HCT116 (cell line): ENCODE results near the gene TBX2. TPM values are rescaled to one million over a fixed set of nuclear protein-coding genes. Genes with fewer than 3 reads are reported as not detected.

Experiments used
- ATAC-seq: fragments of 200-7000 bp; cut with Tn5 transposase; 2 replicates; pipeline ENCODE4 v1.9.1; 2020; ENCODE audit warnings: mild to moderate bottlenecking, moderate library complexity
- BruUV-seq: library from RNA; stranded (reverse); fragments of 400-500 nt; replicated peaks from 2 replicates; lab custom pipeline; 2021; lab: Mats Ljungman, UMichigan
- CTCF ChIA-PET: fragments of 300-600 bp; sonication (Branson Sonifier 250); formaldehyde crosslinking; loops from one replicate; lab custom pipeline; 2021; ENCODE audit warnings: antibody characterized with exemption; lab: Charles Lee
- POLR2A ChIA-PET: fragments of 300-600, 350-600 bp; sonication (Branson Sonifier 250); formaldehyde crosslinking; loops from one replicate; lab custom pipeline; 2021; ENCODE audit warnings: antibody characterized with exemption; lab: Charles Lee
- RAD21 ChIA-PET, 2 experiments: fragments of 300-600 bp; sonication (Branson Sonifier 250); formaldehyde crosslinking; loops; one replicate each; lab custom pipeline; 2023; ENCODE audit warnings: low total read pairs in 2 of 2; ENCODE audit not compliant: uncharacterized antibody in 2 of 2, unreplicated experiment in 2 of 2, low non-redundant PET in 1 of 2; lab: Charles Lee
- DNase-seq: peaks from one replicate; pipeline ENCODE4 v3.0.0-alpha.2; 2010; ENCODE audit warnings: low read depth, low spot score
- H2AFZ ChIP-seq: fragments of 200-600 bp; shearing (Covaris generic), sonication (generic); 2 replicates; pipeline ENCODE4 v1.6.1; 2017; ENCODE audit warnings: low read depth, mixed run types, mixed read lengths, antibody characterized with exemption, low read length; ENCODE audit not compliant: poor library complexity, severe bottlenecking
- H3K27ac ChIP-seq: 2 replicates; pipeline ENCODE4 v1.5.1; 2012; ENCODE audit warnings: low read depth, low read length
- H3K27me3 ChIP-seq: fragments of 200-600 bp; sonication (generic); 2 replicates; pipeline ENCODE4 v1.6.1; 2016; ENCODE audit warnings: mixed run types, low read length, mixed read lengths; ENCODE audit not compliant: insufficient read depth
- H3K36me3 ChIP-seq, 2 experiments: fragments of 200-500 bp in 1 of 2; fragments of 200-600 bp in 1 of 2; sonication (Bioruptor generic) in 1 of 2; sonication (generic) in 1 of 2; 2 replicates each; pipeline versions ENCODE4 v1.5.1 to v1.6.1; 2014 to 2016; ENCODE audit warnings: low read length in 2 of 2, inconsistent platforms in 1 of 2, mixed read lengths in 1 of 2, mixed run types in 1 of 2; ENCODE audit not compliant: insufficient read depth in 2 of 2, control insufficient read depth in 1 of 2
- H3K4me1 ChIP-seq, 2 experiments: fragments of 200-600 bp in 1 of 2; sonication (generic) in 1 of 2; 2 replicates each; pipeline versions ENCODE4 v1.5.1 to v1.6.1; 2012 to 2017; ENCODE audit warnings: low read length in 2 of 2, inconsistent platforms in 1 of 2, mild to moderate bottlenecking in 1 of 2, mixed read lengths in 1 of 2, mixed run types in 1 of 2, moderate library complexity in 1 of 2; ENCODE audit not compliant: insufficient read depth in 2 of 2, control insufficient read depth in 1 of 2
- H3K4me2 ChIP-seq: fragments of 200-600 bp; sonication (generic); 2 replicates; pipeline ENCODE4 v1.6.1; 2017; ENCODE audit warnings: mixed run types, low read length, mixed read lengths
- H3K4me3 ChIP-seq, 2 experiments: fragments of 200-600 bp in 1 of 2; sonication (generic) in 1 of 2; replicated peaks in 1 of 2; 2 replicates each; pipeline ENCODE4 v1.5.1; 2011 to 2016; ENCODE audit warnings: low read length in 2 of 2, control low read depth in 1 of 2, low read depth in 1 of 2, mild to moderate bottlenecking in 1 of 2, mixed read lengths in 1 of 2, mixed run types in 1 of 2
- H3K79me2 ChIP-seq: fragments of 200-600 bp; sonication (generic); 2 replicates; pipeline ENCODE4 v1.6.1; 2017; ENCODE audit warnings: mild to moderate bottlenecking, mixed run types, low read length, moderate library complexity, mixed read lengths; ENCODE audit not compliant: insufficient read depth
- H3K9ac ChIP-seq: fragments of 200-600 bp; sonication (generic); 2 replicates; pipeline ENCODE4 v1.6.1; 2016; ENCODE audit warnings: low read length, mixed read lengths
- H3K9me2 ChIP-seq: fragments of 200-600 bp; sonication (generic), shearing (Covaris generic); 2 replicates; pipeline ENCODE4 v1.6.1; 2017; ENCODE audit warnings: mixed run types, mild to moderate bottlenecking, moderate library complexity; ENCODE audit not compliant: insufficient read depth
- H3K9me3 ChIP-seq, 2 experiments: fragments of 200-500 bp in 1 of 2; fragments of 200-600 bp in 1 of 2; sonication (Bioruptor generic) in 1 of 2; sonication (generic) in 1 of 2; 2 replicates each; pipeline ENCODE4 v1.6.1; 2014 to 2017; ENCODE audit warnings: low read length in 2 of 2, mixed read lengths in 2 of 2, inconsistent platforms in 1 of 2, low read depth in 1 of 2, mild to moderate bottlenecking in 1 of 2, mixed run types in 1 of 2, moderate library complexity in 1 of 2; ENCODE audit not compliant: control insufficient read depth in 1 of 2, insufficient read depth in 1 of 2
- H4K20me1 ChIP-seq: fragments of 200-600 bp; sonication (generic), shearing (Covaris generic); 2 replicates; pipeline ENCODE4 v1.6.1; 2017; ENCODE audit warnings: mixed run types, mild to moderate bottlenecking, moderate library complexity; ENCODE audit not compliant: insufficient read depth
- CBX3 ChIP-seq: IDR thresholded peaks from 2 replicates; pipeline ENCODE4 v1.6.1; 2012; ENCODE audit warnings: low read depth
- CEBPB ChIP-seq: IDR thresholded peaks from 2 replicates; pipeline ENCODE4 v1.6.1; 2012; ENCODE audit warnings: low read depth
- CTCF ChIP-seq, 3 experiments: fragments of 200-600 bp in 1 of 3; sonication (generic) in 1 of 3; IDR thresholded peaks in 2 of 3; conservative IDR thresholded peaks in 1 of 3; 2 replicates each; pipeline ENCODE4 v1.5.1; 2012 to 2017; ENCODE audit warnings: low read depth in 2 of 3, low read length in 2 of 3, antibody characterized with exemption in 1 of 3, borderline replicate concordance in 1 of 3, control low read depth in 1 of 3, mild to moderate bottlenecking in 1 of 3, mixed read lengths in 1 of 3, mixed run types in 1 of 3, moderate library complexity in 1 of 3; ENCODE audit not compliant: insufficient read depth in 1 of 3
- EGR1 ChIP-seq: IDR thresholded peaks from 2 replicates; pipeline ENCODE4 v1.6.1; 2012; ENCODE audit warnings: low read depth
- ELF1 ChIP-seq: IDR thresholded peaks from 2 replicates; pipeline ENCODE4 v1.6.1; 2012; ENCODE audit warnings: low read depth, borderline replicate concordance
- EZH2 ChIP-seq: fragments of 200-600 bp; sonication (generic); IDR thresholded peaks from 2 replicates; pipeline ENCODE4 v1.6.1; 2017; ENCODE audit warnings: antibody characterized with exemption, mixed run types
- FOSL1 ChIP-seq: IDR thresholded peaks from 2 replicates; pipeline ENCODE4 v1.6.1; 2012; ENCODE audit warnings: low read depth
- JUND ChIP-seq: IDR thresholded peaks from 2 replicates; pipeline ENCODE4 v1.6.1; 2012
- MAX ChIP-seq: IDR thresholded peaks from 2 replicates; pipeline ENCODE4 v1.6.1; 2012
- RAD21 ChIP-seq: IDR thresholded peaks from 2 replicates; pipeline ENCODE4 v1.6.1; 2012; ENCODE audit warnings: low read depth, mild to moderate bottlenecking
- SIN3A ChIP-seq: IDR thresholded peaks from 2 replicates; pipeline ENCODE4 v1.6.1; 2012; ENCODE audit warnings: low read depth
- SP1 ChIP-seq: IDR thresholded peaks from 2 replicates; pipeline ENCODE4 v1.6.1; 2012; ENCODE audit warnings: low read depth
- SRF ChIP-seq: IDR thresholded peaks from 2 replicates; pipeline ENCODE4 v1.6.1; 2012; ENCODE audit warnings: low read depth
- TCF7L2 ChIP-seq: IDR thresholded peaks from 2 replicates; pipeline ENCODE4 v1.7.0; 2011; ENCODE audit warnings: borderline replicate concordance, inconsistent platforms; ENCODE audit not compliant: insufficient read depth, insufficient read length; ENCODE audit errors: extremely low read depth
- YY1 ChIP-seq: IDR thresholded peaks from 2 replicates; pipeline ENCODE4 v1.6.1; 2011; ENCODE audit warnings: low read length, low read depth, moderate library complexity, mild to moderate bottlenecking; ENCODE audit not compliant: insufficient replicate concordance; ENCODE audit errors: extremely low read depth
- ZFX ChIP-seq: fragments of 450-650 bp; IDR thresholded peaks from 2 replicates; pipeline ENCODE4 v1.6.1; 2017
- ZNF274 ChIP-seq: fragments of 200-500 bp; sonication (Bioruptor generic); IDR thresholded peaks from 2 replicates; pipeline ENCODE4 v1.6.1; 2014; ENCODE audit warnings: mild to moderate bottlenecking, low read depth, low read length, inconsistent platforms
- intact Hi-C: fragments of 100-400 bp; cut with micrococcal nuclease; formaldehyde crosslinking; loops from 2 replicates; pipeline ENCODE4 v1.10.0; 2022
- total RNA-seq: library from RNA; stranded (reverse); gene quantifications from one replicate; pipeline ENCODE4 v1.2.1, GENCODE V29; 2021; ENCODE audit not compliant: unreplicated experiment
- TF ChIP-seq, protein P1 (sequence below): IDR thresholded peaks from 2 replicates; pipeline ENCODE4 v1.6.1; 2012
- TF ChIP-seq, protein P2 (sequence below): IDR thresholded peaks from 2 replicates; pipeline ENCODE4 v1.6.1; 2012; ENCODE audit warnings: low read depth

TBX2 gene
- total RNA-seq, 1 experiment from 2014 or later, result 0.71 TPM

- H3K36me3 ChIP-seq, result no peaks in the 10 kb centered on the region
- H3K27me3 ChIP-seq, result no peaks in the 10 kb centered on the region
- no peak for ATAC-seq
- no peak overlapping the region for H3K27ac ChIP-seq
- ChIA-PET RAD21 (no interaction called here), POLR2A (no interaction called here)
- no peaks in the 10 kb centered on the region for H3K79me2 ChIP-seq
- no peaks in the 10 kb centered on the region for H3K4me1 ChIP-seq
- TF ChIP-seq FOSL1, result no peak
- TF ChIP-seq MAX, result no peak
- TF ChIP-seq SP1, result no peak
- TF ChIP-seq SIN3A, result no peak
- TF ChIP-seq, protein P1, sequence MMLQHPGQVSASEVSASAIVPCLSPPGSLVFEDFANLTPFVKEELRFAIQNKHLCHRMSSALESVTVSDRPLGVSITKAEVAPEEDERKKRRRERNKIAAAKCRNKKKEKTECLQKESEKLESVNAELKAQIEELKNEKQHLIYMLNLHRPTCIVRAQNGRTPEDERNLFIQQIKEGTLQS, result no peak
- TF ChIP-seq RAD21, result no peak
- TF ChIP-seq ZNF274, result no peak
- TF ChIP-seq ZFX, result no peak
- TF ChIP-seq, protein P2, sequence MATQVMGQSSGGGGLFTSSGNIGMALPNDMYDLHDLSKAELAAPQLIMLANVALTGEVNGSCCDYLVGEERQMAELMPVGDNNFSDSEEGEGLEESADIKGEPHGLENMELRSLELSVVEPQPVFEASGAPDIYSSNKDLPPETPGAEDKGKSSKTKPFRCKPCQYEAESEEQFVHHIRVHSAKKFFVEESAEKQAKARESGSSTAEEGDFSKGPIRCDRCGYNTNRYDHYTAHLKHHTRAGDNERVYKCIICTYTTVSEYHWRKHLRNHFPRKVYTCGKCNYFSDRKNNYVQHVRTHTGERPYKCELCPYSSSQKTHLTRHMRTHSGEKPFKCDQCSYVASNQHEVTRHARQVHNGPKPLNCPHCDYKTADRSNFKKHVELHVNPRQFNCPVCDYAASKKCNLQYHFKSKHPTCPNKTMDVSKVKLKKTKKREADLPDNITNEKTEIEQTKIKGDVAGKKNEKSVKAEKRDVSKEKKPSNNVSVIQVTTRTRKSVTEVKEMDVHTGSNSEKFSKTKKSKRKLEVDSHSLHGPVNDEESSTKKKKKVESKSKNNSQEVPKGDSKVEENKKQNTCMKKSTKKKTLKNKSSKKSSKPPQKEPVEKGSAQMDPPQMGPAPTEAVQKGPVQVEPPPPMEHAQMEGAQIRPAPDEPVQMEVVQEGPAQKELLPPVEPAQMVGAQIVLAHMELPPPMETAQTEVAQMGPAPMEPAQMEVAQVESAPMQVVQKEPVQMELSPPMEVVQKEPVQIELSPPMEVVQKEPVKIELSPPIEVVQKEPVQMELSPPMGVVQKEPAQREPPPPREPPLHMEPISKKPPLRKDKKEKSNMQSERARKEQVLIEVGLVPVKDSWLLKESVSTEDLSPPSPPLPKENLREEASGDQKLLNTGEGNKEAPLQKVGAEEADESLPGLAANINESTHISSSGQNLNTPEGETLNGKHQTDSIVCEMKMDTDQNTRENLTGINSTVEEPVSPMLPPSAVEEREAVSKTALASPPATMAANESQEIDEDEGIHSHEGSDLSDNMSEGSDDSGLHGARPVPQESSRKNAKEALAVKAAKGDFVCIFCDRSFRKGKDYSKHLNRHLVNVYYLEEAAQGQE, result no peak
- TF ChIP-seq JUND, result no peak
- TF ChIP-seq YY1, result no peak
- TF ChIP-seq SRF, result no peak
- TF ChIP-seq TCF7L2, result no peak
- no peak for TF ChIP-seq ELF1
- no peak for TF ChIP-seq CEBPB
- TF ChIP-seq EGR1, result no peak
- TF ChIP-seq CTCF (IDR thresholded peaks at IDR 0.05 in 2 of 3, conservative IDR thresholded peaks at IDR 0.05 in 1 of 3; ENCODE audit: borderline replicate concordance in 1 of 3, insufficient read depth in 1 of 3, low read depth in 2 of 3, low read length in 2 of 3), result no peak
- no peak for TF ChIP-seq CBX3
- TF ChIP-seq EZH2, result no peak
- TF ChIP-seq, all 23 proteins: peak for 0
- DNase-seq, result no peak
- Histone ChIP-seq H3K4me2 (no peak overlapping the region), H3K9me3 (no peaks in the 10 kb centered on the region), H4K20me1 (no peaks in the 10 kb centered on the region), H3K9me2 (no peaks in the 10 kb centered on the region), H3K9ac (no peak overlapping the region), H3K4me3 (no peak overlapping the region), H2AFZ (no peak overlapping the region)
- no TSS peak for BruUV-seq
- intact Hi-C loops, result no loop called here
- CTCF ChIA-PET, result no interaction called here
These were observed 55.0 kb downstream of the TBX2 start for GRCh38 chr17:61454381-61455323.
